HepG2 (cell line): ENCODE data around the gene PARD3. TPM values are rescaled to one million over a fixed set of nuclear protein-coding genes. Genes with fewer than 3 reads are reported as not detected.

ENCODE experiments used
- IKZF4 ChIP-seq: sonication (generic); formaldehyde crosslinking; IDR thresholded peaks from 2 replicates; pipeline ENCODE4 v1.5.1; 2020; ENCODE audit warnings: borderline replicate concordance, mild to moderate bottlenecking, low read depth, missing genetic modification reagents; ENCODE audit errors: not compliant biosample characterization
- SOX6 ChIP-seq, 2 experiments: fragments of 450-650 bp in 1 of 2; sonication (generic) in 1 of 2; formaldehyde crosslinking in 1 of 2; IDR thresholded peaks; 2 replicates each; pipeline versions ENCODE4 v1.4.0 to v1.6.1; 2017 to 2020; ENCODE audit warnings: antibody characterized with exemption in 1 of 2, mild to moderate bottlenecking in 1 of 2, missing genetic modification reagents in 1 of 2
- TBP ChIP-seq: sonication (generic); formaldehyde crosslinking; IDR thresholded peaks from 2 replicates; pipeline ENCODE4 v1.5.0; 2020; ENCODE audit warnings: missing genetic modification reagents
- ZNF383 ChIP-seq: sonication (generic); formaldehyde crosslinking; IDR thresholded peaks from 2 replicates; pipeline ENCODE4 v1.4.0; 2020; ENCODE audit warnings: missing genetic modification reagents, mild to moderate bottlenecking, borderline replicate concordance
- ZNF558 ChIP-seq: sonication (generic); formaldehyde crosslinking; IDR thresholded peaks from 2 replicates; pipeline ENCODE4 v1.9.0; 2022; ENCODE audit warnings: mild to moderate bottlenecking, missing genetic modification reagents, borderline replicate concordance
- ZSCAN21 ChIP-seq: sonication (generic); formaldehyde crosslinking; IDR thresholded peaks from 2 replicates; pipeline ENCODE4 v1.8.0; 2022; ENCODE audit warnings: mild to moderate bottlenecking, missing genetic modification reagents, moderate library complexity, borderline replicate concordance
- polyA plus RNA-seq, 8 experiments: library from polyadenylated mRNA; depleted of rRNA in 3 of 8; stranded (reverse) in 7 of 8; unstranded in 1 of 8; fragments of >200 nt; fragmentation: Illumina TruSeq in 4 of 8; extraction: Trizol in 4 of 8; gene quantifications; 2 replicates each; pipeline versions ENCODE4 v1.2.1 to v1.2.3, GENCODE V29; 2011 to 2016; ENCODE audit warnings: low read depth in 4 of 8, missing spikeins in 1 of 8, mixed read lengths in 1 of 8; ENCODE audit not compliant: insufficient read depth in 1 of 8
- total RNA-seq, 5 experiments: library from RNA; depleted of rRNA; stranded (reverse); fragments of >200 nt; fragmentation: Illumina TruSeq; extraction: Trizol; gene quantifications; 2 replicates each; pipeline ENCODE4 v1.2.3, GENCODE V29; 2016; ENCODE audit warnings: low read depth in 1 of 5
- TF ChIP-seq, protein P1 (sequence below): sonication (generic); formaldehyde crosslinking; IDR thresholded peaks from 2 replicates; pipeline ENCODE4 v1.8.1; 2022; ENCODE audit warnings: mild to moderate bottlenecking, missing genetic modification reagents
- TF ChIP-seq, protein P2 (sequence below): sonication (generic); formaldehyde crosslinking; IDR thresholded peaks from 2 replicates; pipeline ENCODE4 v1.5.0; 2020; ENCODE audit warnings: missing genetic modification reagents
- TF ChIP-seq, protein P3 (sequence below): sonication (generic); formaldehyde crosslinking; IDR thresholded peaks from 2 replicates; pipeline ENCODE4 v1.4.0; 2020; ENCODE audit warnings: mild to moderate bottlenecking, missing genetic modification reagents

PARD3 gene
- total and polyA plus RNA-seq, 2 of the 13 experiments (the other 11 are each of a cell fraction or from before 2014, with no cell fraction given), result 40.9 to 60.0 TPM

DNA sequence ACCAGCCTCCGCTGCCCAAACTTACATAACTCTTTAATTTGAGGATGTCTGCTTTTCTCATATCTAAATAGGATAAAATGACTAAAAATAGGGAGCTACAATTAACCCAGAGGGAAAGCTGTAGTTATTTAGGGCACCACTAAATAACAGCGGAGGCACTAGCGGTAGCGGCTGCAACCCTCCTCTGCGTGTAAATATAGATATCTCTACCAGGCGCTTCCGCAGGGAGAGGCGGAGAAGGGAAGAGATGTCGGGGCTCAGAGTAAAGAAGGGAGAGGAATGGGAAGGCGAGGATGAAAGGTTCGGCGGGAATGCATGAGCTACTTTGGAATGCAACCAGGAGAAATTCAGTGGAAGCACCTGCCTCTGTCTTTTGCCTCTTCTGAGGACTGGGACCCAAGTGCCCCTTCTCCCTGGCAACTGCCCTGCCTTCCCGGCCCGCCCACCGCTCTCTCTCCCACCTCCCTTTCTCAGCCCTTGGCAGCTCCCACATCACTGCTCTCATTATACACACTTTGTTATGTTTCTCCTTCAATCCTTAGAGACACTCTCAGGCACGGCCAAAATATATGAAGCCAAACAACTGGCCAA is 698.3 kb downstream of the PARD3 start (continued):
- TF ChIP-seq, protein P1, sequence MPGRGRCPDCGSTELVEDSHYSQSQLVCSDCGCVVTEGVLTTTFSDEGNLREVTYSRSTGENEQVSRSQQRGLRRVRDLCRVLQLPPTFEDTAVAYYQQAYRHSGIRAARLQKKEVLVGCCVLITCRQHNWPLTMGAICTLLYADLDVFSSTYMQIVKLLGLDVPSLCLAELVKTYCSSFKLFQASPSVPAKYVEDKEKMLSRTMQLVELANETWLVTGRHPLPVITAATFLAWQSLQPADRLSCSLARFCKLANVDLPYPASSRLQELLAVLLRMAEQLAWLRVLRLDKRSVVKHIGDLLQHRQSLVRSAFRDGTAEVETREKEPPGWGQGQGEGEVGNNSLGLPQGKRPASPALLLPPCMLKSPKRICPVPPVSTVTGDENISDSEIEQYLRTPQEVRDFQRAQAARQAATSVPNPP, result 0 out of 2 replicates have a peak, but pooled peaks have one; percentile 10
- TF ChIP-seq ZNF383, result no peak
- no peak for TF ChIP-seq TBP
- no peak for TF ChIP-seq ZSCAN21 (CRISPR knock-in tag)
- no peak for TF ChIP-seq IKZF4 (CRISPR knock-in tag)
- TF ChIP-seq, protein P2, sequence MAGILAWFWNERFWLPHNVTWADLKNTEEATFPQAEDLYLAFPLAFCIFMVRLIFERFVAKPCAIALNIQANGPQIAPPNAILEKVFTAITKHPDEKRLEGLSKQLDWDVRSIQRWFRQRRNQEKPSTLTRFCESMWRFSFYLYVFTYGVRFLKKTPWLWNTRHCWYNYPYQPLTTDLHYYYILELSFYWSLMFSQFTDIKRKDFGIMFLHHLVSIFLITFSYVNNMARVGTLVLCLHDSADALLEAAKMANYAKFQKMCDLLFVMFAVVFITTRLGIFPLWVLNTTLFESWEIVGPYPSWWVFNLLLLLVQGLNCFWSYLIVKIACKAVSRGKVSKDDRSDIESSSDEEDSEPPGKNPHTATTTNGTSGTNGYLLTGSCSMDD (CRISPR knock-in tag), result no peak
- no peak for TF ChIP-seq SOX6 (IDR thresholded peaks at IDR 0.05)
- peak; percentile 6; the same call in 1 of the 2 replicates for TF ChIP-seq SOX6 (CRISPR knock-in tag; IDR thresholded peaks at IDR 0.05)
- TF ChIP-seq ZNF558 (CRISPR knock-in tag), result no peak
- TF ChIP-seq, protein P3, sequence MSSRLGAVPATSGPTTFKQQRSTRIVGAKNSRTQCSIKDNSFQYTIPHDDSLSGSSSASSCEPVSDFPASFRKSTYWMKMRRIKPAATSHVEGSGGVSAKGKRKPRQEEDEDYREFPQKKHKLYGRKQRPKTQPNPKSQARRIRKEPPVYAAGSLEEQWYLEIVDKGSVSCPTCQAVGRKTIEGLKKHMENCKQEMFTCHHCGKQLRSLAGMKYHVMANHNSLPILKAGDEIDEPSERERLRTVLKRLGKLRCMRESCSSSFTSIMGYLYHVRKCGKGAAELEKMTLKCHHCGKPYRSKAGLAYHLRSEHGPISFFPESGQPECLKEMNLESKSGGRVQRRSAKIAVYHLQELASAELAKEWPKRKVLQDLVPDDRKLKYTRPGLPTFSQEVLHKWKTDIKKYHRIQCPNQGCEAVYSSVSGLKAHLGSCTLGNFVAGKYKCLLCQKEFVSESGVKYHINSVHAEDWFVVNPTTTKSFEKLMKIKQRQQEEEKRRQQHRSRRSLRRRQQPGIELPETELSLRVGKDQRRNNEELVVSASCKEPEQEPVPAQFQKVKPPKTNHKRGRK (CRISPR knock-in tag), result no peak
